Measurements from ENCODE around the gene SLC5A8. TPM values are rescaled to one million over a fixed set of nuclear protein-coding genes. Genes with fewer than 3 reads are reported as not detected.

Gene SLC5A8
- total RNA-seq, 1 experiment from 2014 or later, result not detected

GRCh38 chr12:101200145-101200544 is 9.9 kb downstream of the SLC5A8 start:
- no peak overlapping the region for H3K4me3 ChIP-seq (ENCODE audit: low read length)
- no peaks in the 10 kb centered on the region for H3K4me1 ChIP-seq (ENCODE audit: low read length)
- H2AFZ ChIP-seq (ENCODE audit: low read length), result no peak overlapping the region
- no peaks in the 10 kb centered on the region for H3K36me3 ChIP-seq (ENCODE audit: insufficient read depth, low read length)
- H3K9me2 ChIP-seq (replicated peaks; ENCODE audit: insufficient read depth, low read length), result no peaks in the 10 kb centered on the region
- no peak overlapping the region for H3K9ac ChIP-seq (ENCODE audit: low read length)
- H3K27ac ChIP-seq (ENCODE audit: low read length), result no peak overlapping the region
- no peak for DNase-seq
- H3K9me3 ChIP-seq (ENCODE audit: low read length), result no peaks in the 10 kb centered on the region
- H3K4me2 ChIP-seq (ENCODE audit: low read depth, low read length, poor library complexity, severe bottlenecking), result no peak overlapping the region
- H4K20me1 ChIP-seq (ENCODE audit: insufficient read depth, low read depth, low read length), result no peaks in the 10 kb centered on the region
- no peaks in the 10 kb centered on the region for H3K79me2 ChIP-seq (ENCODE audit: low read length)
- H3K27me3 ChIP-seq (ENCODE audit: low read length), result no peaks in the 10 kb centered on the region

- H3K9me2 ChIP-seq (replicated peaks; ENCODE audit: insufficient read depth, low read length), result no peaks in the 10 kb centered on the region
- no peaks in the 10 kb centered on the region for H4K20me1 ChIP-seq (ENCODE audit: insufficient read depth, low read depth, low read length)
- no peaks in the 10 kb centered on the region for H3K27me3 ChIP-seq (ENCODE audit: low read length)
- DNase-seq, result peak; percentile 43
- H3K4me2 ChIP-seq (ENCODE audit: low read depth, low read length, poor library complexity, severe bottlenecking), result no peak overlapping the region
- no peak overlapping the region for H3K4me3 ChIP-seq (ENCODE audit: low read length)
- no peaks in the 10 kb centered on the region for H3K36me3 ChIP-seq (ENCODE audit: insufficient read depth, low read length)
- no peak overlapping the region for H2AFZ ChIP-seq (ENCODE audit: low read length)
- no peak overlapping the region for H3K27ac ChIP-seq (ENCODE audit: low read length)
- no peaks in the 10 kb centered on the region for H3K9me3 ChIP-seq (ENCODE audit: low read length)
- no peak overlapping the region for H3K9ac ChIP-seq (ENCODE audit: low read length)
- H3K79me2 ChIP-seq (ENCODE audit: low read length), result no peaks in the 10 kb centered on the region
- no peaks in the 10 kb centered on the region for H3K4me1 ChIP-seq (ENCODE audit: low read length)
Observed at GRCh38 chr12:101186291-101186690, 23.7 kb downstream of the SLC5A8 start.

DNA sequence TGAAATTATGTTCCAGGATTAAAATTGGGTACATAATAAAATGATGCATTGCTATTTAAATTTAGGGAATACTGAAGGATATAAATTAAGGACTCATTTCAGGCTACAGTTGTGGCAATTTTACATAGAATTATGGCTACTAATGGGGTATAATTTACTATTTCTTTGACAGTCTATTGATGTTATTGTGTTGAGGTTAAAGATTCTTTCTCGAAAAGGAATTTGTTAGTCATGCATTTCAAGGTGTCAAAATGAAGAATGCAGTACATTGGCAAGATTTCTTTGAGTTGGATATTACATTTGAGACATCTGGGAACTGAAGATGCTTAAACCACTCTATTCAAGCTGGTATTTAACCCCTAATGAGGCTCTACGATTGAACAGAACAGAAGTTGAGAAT is 28.3 kb downstream of the SLC5A8 start:
- no peak overlapping the region for H2AFZ ChIP-seq (ENCODE audit: low read length)
- no peak overlapping the region for H3K27ac ChIP-seq (ENCODE audit: low read length)
- H3K9ac ChIP-seq (ENCODE audit: low read length), result no peak overlapping the region
- no peak overlapping the region for H3K4me3 ChIP-seq (ENCODE audit: low read length)
- H3K4me1 ChIP-seq (ENCODE audit: low read length), result no peaks in the 10 kb centered on the region
- no peaks in the 10 kb centered on the region for H3K36me3 ChIP-seq (ENCODE audit: insufficient read depth, low read length)
- no peaks in the 10 kb centered on the region for H3K9me3 ChIP-seq (ENCODE audit: low read length)
- H3K9me2 ChIP-seq (replicated peaks; ENCODE audit: insufficient read depth, low read length), result no peaks in the 10 kb centered on the region
- no peaks in the 10 kb centered on the region for H4K20me1 ChIP-seq (ENCODE audit: insufficient read depth, low read depth, low read length)
- no peaks in the 10 kb centered on the region for H3K79me2 ChIP-seq (ENCODE audit: low read length)
- no peak for DNase-seq
- no peak overlapping the region for H3K4me2 ChIP-seq (ENCODE audit: low read depth, low read length, poor library complexity, severe bottlenecking)
- H3K27me3 ChIP-seq (ENCODE audit: low read length), result no peaks in the 10 kb centered on the region

- Histone ChIP-seq H3K9ac (ENCODE audit: low read length) (no peak overlapping the region), H3K27ac (ENCODE audit: low read length) (no peak overlapping the region), H2AFZ (ENCODE audit: low read length) (no peak overlapping the region)
Observed at GRCh38 chr12:101174541-101174940, 35.5 kb downstream of the SLC5A8 start.

GRCh38 chr12:101173197-101173749 is 36.8 kb downstream of the SLC5A8 start:
- H3K9ac ChIP-seq (ENCODE audit: low read length), result no peak overlapping the region

More at GRCh38 chr12:101174541-101174940, 35.5 kb downstream of the SLC5A8 start:
- H3K4me2 ChIP-seq (ENCODE audit: low read depth, low read length, poor library complexity, severe bottlenecking), result no peak overlapping the region
- no peaks in the 10 kb centered on the region for H4K20me1 ChIP-seq (ENCODE audit: insufficient read depth, low read depth, low read length)
- H3K4me1 ChIP-seq (ENCODE audit: low read length), result peaks cover 9% of the 10 kb centered on the region
- no peaks in the 10 kb centered on the region for H3K36me3 ChIP-seq (ENCODE audit: insufficient read depth, low read length)
- H3K4me3 ChIP-seq (ENCODE audit: low read length), result no peak overlapping the region
- H3K9me3 ChIP-seq (ENCODE audit: low read length), result no peaks in the 10 kb centered on the region
- no peaks in the 10 kb centered on the region for H3K9me2 ChIP-seq (replicated peaks; ENCODE audit: insufficient read depth, low read length)
- H3K79me2 ChIP-seq (ENCODE audit: low read length), result no peaks in the 10 kb centered on the region
- DNase-seq, result no peak
- H3K27me3 ChIP-seq (ENCODE audit: low read length), result no peaks in the 10 kb centered on the region

GRCh38 chr12:101172316-101172715 is 37.7 kb downstream of the SLC5A8 start:
- no peaks in the 10 kb centered on the region for H4K20me1 ChIP-seq (ENCODE audit: insufficient read depth, low read depth, low read length)
- no peak overlapping the region for H3K27ac ChIP-seq (ENCODE audit: low read length)
- H3K36me3 ChIP-seq (ENCODE audit: insufficient read depth, low read length), result no peaks in the 10 kb centered on the region
- DNase-seq, result no peak
- H3K4me3 ChIP-seq (ENCODE audit: low read length), result no peak overlapping the region
- no peaks in the 10 kb centered on the region for H3K9me3 ChIP-seq (ENCODE audit: low read length)
- no peaks in the 10 kb centered on the region for H3K27me3 ChIP-seq (ENCODE audit: low read length)
- H2AFZ ChIP-seq (ENCODE audit: low read length), result no peak overlapping the region
- no peaks in the 10 kb centered on the region for H3K79me2 ChIP-seq (ENCODE audit: low read length)
- H3K4me1 ChIP-seq (ENCODE audit: low read length), result peaks cover 9% of the 10 kb centered on the region
- H3K4me2 ChIP-seq (ENCODE audit: low read depth, low read length, poor library complexity, severe bottlenecking), result no peak overlapping the region
- no peaks in the 10 kb centered on the region for H3K9me2 ChIP-seq (replicated peaks; ENCODE audit: insufficient read depth, low read length)
- H3K9ac ChIP-seq (ENCODE audit: low read length), result no peak overlapping the region

More at GRCh38 chr12:101173197-101173749, 36.8 kb downstream of the SLC5A8 start:
- H3K4me2 ChIP-seq (ENCODE audit: low read depth, low read length, poor library complexity, severe bottlenecking), result no peak overlapping the region
- H3K9me3 ChIP-seq (ENCODE audit: low read length), result no peaks in the 10 kb centered on the region
- no peaks in the 10 kb centered on the region for H3K27me3 ChIP-seq (ENCODE audit: low read length)
- no peak overlapping the region for H3K27ac ChIP-seq (ENCODE audit: low read length)
- H3K9me2 ChIP-seq (replicated peaks; ENCODE audit: insufficient read depth, low read length), result no peaks in the 10 kb centered on the region
- H3K4me3 ChIP-seq (ENCODE audit: low read length), result no peak overlapping the region
- no peaks in the 10 kb centered on the region for H3K79me2 ChIP-seq (ENCODE audit: low read length)
- peak; percentile 43 for DNase-seq
- peaks cover 9% of the 10 kb centered on the region for H3K4me1 ChIP-seq (ENCODE audit: low read length)
- no peaks in the 10 kb centered on the region for H3K36me3 ChIP-seq (ENCODE audit: insufficient read depth, low read length)
- H4K20me1 ChIP-seq (ENCODE audit: insufficient read depth, low read depth, low read length), result no peaks in the 10 kb centered on the region
- no peak overlapping the region for H2AFZ ChIP-seq (ENCODE audit: low read length)

GRCh38 chr12:101168001-101168400 is 42.0 kb downstream of the SLC5A8 start:
- Histone ChIP-seq H3K9me3 (ENCODE audit: low read length) (no peaks in the 10 kb centered on the region), H3K9ac (ENCODE audit: low read length) (no peak overlapping the region), H3K4me2 (ENCODE audit: low read depth, low read length, poor library complexity, severe bottlenecking) (no peak overlapping the region), H3K4me1 (ENCODE audit: low read length) (peaks cover 7% of the 10 kb centered on the region), H3K27me3 (ENCODE audit: low read length) (no peaks in the 10 kb centered on the region), H2AFZ (ENCODE audit: low read length) (no peak overlapping the region), H3K79me2 (ENCODE audit: low read length) (no peaks in the 10 kb centered on the region), H3K4me3 (ENCODE audit: low read length) (no peak overlapping the region), H3K27ac (ENCODE audit: low read length) (no peak overlapping the region), H3K9me2 (replicated peaks; ENCODE audit: insufficient read depth, low read length) (no peaks in the 10 kb centered on the region), H4K20me1 (ENCODE audit: insufficient read depth, low read depth, low read length) (no peaks in the 10 kb centered on the region), H3K36me3 (ENCODE audit: insufficient read depth, low read length) (no peaks in the 10 kb centered on the region)
- no peak for DNase-seq

- Histone ChIP-seq H3K36me3 (ENCODE audit: insufficient read depth, low read length) (no peaks in the 10 kb centered on the region), H3K4me3 (ENCODE audit: low read length) (no peak overlapping the region), H4K20me1 (ENCODE audit: insufficient read depth, low read depth, low read length) (no peaks in the 10 kb centered on the region), H3K79me2 (ENCODE audit: low read length) (no peaks in the 10 kb centered on the region), H3K9me2 (replicated peaks; ENCODE audit: insufficient read depth, low read length) (no peaks in the 10 kb centered on the region), H3K27me3 (ENCODE audit: low read length) (no peaks in the 10 kb centered on the region), H3K27ac (ENCODE audit: low read length) (no peak overlapping the region), H2AFZ (ENCODE audit: low read length) (no peak overlapping the region), H3K4me1 (ENCODE audit: low read length) (no peaks in the 10 kb centered on the region), H3K9ac (ENCODE audit: low read length) (no peak overlapping the region), H3K9me3 (ENCODE audit: low read length) (no peaks in the 10 kb centered on the region), H3K4me2 (ENCODE audit: low read depth, low read length, poor library complexity, severe bottlenecking) (no peak overlapping the region)
- DNase-seq, result no peak
Observed at GRCh38 chr12:101166866-101167265, 43.2 kb downstream of the SLC5A8 start.

All from Karpas-422 (cell line).